ENCODE results near the gene SERGEF.

The SERGEF gene

GRCh38 chr11:17918049-17918605 is 94.7 kb downstream of the SERGEF start:
- no peak overlapping the region for H3K27ac ChIP-seq (ENCODE audit: low read length)
- H3K4me2 ChIP-seq (ENCODE audit: low read depth, low read length), result no peak overlapping the region

GRCh38 chr11:17917556-17917955 is 95.3 kb downstream of the SERGEF start:
- no peak overlapping the region for H3K27ac ChIP-seq (ENCODE audit: low read length)
- no peak overlapping the region for H3K4me2 ChIP-seq (ENCODE audit: low read depth, low read length)

More at GRCh38 chr11:17918049-17918605, 94.7 kb downstream of the SERGEF start:
- no peak for TF ChIP-seq EZH2 (optimal IDR thresholded peaks at IDR 0.05; ENCODE audit: low read depth, low read length)
- H4K20me1 ChIP-seq (ENCODE audit: insufficient read depth, low read length), result no peaks in the 10 kb centered on the region
- H2AFZ ChIP-seq (ENCODE audit: low read length), result no peak overlapping the region
- no peaks in the 10 kb centered on the region for H3K27me3 ChIP-seq (replicated peaks; ENCODE audit: insufficient read depth, low read length)
- no peak overlapping the region for H3K9ac ChIP-seq (ENCODE audit: low read length)
- no peaks in the 10 kb centered on the region for H3K36me3 ChIP-seq (replicated peaks; ENCODE audit: insufficient read depth, low read length)
- peaks cover 10% of the 10 kb centered on the region for H3K4me1 ChIP-seq (ENCODE audit: low read length)
- no peak for DNase-seq
- H3F3A ChIP-seq (ENCODE audit: insufficient read depth, low read length), result no peaks in the 10 kb centered on the region
- no peaks in the 10 kb centered on the region for H3K79me2 ChIP-seq (ENCODE audit: low read length)
- no peak overlapping the region for H3K4me3 ChIP-seq (ENCODE audit: low read length)
- no peaks in the 10 kb centered on the region for H3K9me2 ChIP-seq (replicated peaks; ENCODE audit: insufficient read depth, low read length)
- H3K9me3 ChIP-seq (replicated peaks; ENCODE audit: insufficient read depth, low read length), result no peaks in the 10 kb centered on the region

GRCh38 chr11:17915500-17916143 is 97.2 kb downstream of the SERGEF start:
- Histone ChIP-seq H2AFZ (ENCODE audit: low read length) (no peak overlapping the region), H3K9ac (ENCODE audit: low read length) (no peak overlapping the region), H3K27ac (ENCODE audit: low read length) (no peak overlapping the region), H4K20me1 (ENCODE audit: insufficient read depth, low read length) (no peaks in the 10 kb centered on the region), H3K4me3 (ENCODE audit: low read length) (no peak overlapping the region), H3K9me3 (replicated peaks; ENCODE audit: insufficient read depth, low read length) (no peaks in the 10 kb centered on the region), H3K79me2 (ENCODE audit: low read length) (no peaks in the 10 kb centered on the region), H3K27me3 (replicated peaks; ENCODE audit: insufficient read depth, low read length) (no peaks in the 10 kb centered on the region), H3K4me1 (ENCODE audit: low read length) (no peaks in the 10 kb centered on the region), H3K36me3 (replicated peaks; ENCODE audit: insufficient read depth, low read length) (no peaks in the 10 kb centered on the region), H3F3A (ENCODE audit: insufficient read depth, low read length) (no peaks in the 10 kb centered on the region), H3K9me2 (replicated peaks; ENCODE audit: insufficient read depth, low read length) (no peaks in the 10 kb centered on the region), H3K4me2 (ENCODE audit: low read depth, low read length) (no peak overlapping the region)
- DNase-seq, result no peak
- TF ChIP-seq CTCF (IDR thresholded peaks at IDR 0.05; ENCODE audit: low read length) (no peak), EZH2phosphoT487 (IDR thresholded peaks at IDR 0.05; ENCODE audit: low read length) (no peak), EZH2 (optimal IDR thresholded peaks at IDR 0.05; ENCODE audit: low read depth, low read length) (no peak)

More at GRCh38 chr11:17917556-17917955, 95.3 kb downstream of the SERGEF start:
- no peaks in the 10 kb centered on the region for H3K79me2 ChIP-seq (ENCODE audit: low read length)
- no peak overlapping the region for H2AFZ ChIP-seq (ENCODE audit: low read length)
- H3K9ac ChIP-seq (ENCODE audit: low read length), result no peak overlapping the region
- no peaks in the 10 kb centered on the region for H3K36me3 ChIP-seq (replicated peaks; ENCODE audit: insufficient read depth, low read length)
- H3K9me2 ChIP-seq (replicated peaks; ENCODE audit: insufficient read depth, low read length), result no peaks in the 10 kb centered on the region
- TF ChIP-seq CTCF (IDR thresholded peaks at IDR 0.05; ENCODE audit: low read length) (no peak), EZH2 (optimal IDR thresholded peaks at IDR 0.05; ENCODE audit: low read depth, low read length) (no peak), EZH2phosphoT487 (IDR thresholded peaks at IDR 0.05; ENCODE audit: low read length) (no peak)
- no peak overlapping the region for H3K4me3 ChIP-seq (ENCODE audit: low read length)
- peaks cover 7% of the 10 kb centered on the region for H3K4me1 ChIP-seq (ENCODE audit: low read length)
- DNase-seq, result no peak
- no peaks in the 10 kb centered on the region for H3F3A ChIP-seq (ENCODE audit: insufficient read depth, low read length)
- H4K20me1 ChIP-seq (ENCODE audit: insufficient read depth, low read length), result no peaks in the 10 kb centered on the region
- no peaks in the 10 kb centered on the region for H3K27me3 ChIP-seq (replicated peaks; ENCODE audit: insufficient read depth, low read length)
- no peaks in the 10 kb centered on the region for H3K9me3 ChIP-seq (replicated peaks; ENCODE audit: insufficient read depth, low read length)

- H3K79me2 ChIP-seq (ENCODE audit: low read length), result no peaks in the 10 kb centered on the region
- H3K4me2 ChIP-seq (ENCODE audit: low read depth, low read length), result no peak overlapping the region
- H3K9ac ChIP-seq (ENCODE audit: low read length), result no peak overlapping the region
- H3K36me3 ChIP-seq (replicated peaks; ENCODE audit: insufficient read depth, low read length), result no peaks in the 10 kb centered on the region
- no peak for TF ChIP-seq EZH2 (optimal IDR thresholded peaks at IDR 0.05; ENCODE audit: low read depth, low read length)
- no peak for TF ChIP-seq CTCF (IDR thresholded peaks at IDR 0.05; ENCODE audit: low read length)
- TF ChIP-seq EZH2phosphoT487 (IDR thresholded peaks at IDR 0.05; ENCODE audit: low read length), result no peak
- H3K27ac ChIP-seq (ENCODE audit: low read length), result no peak overlapping the region
- H3K9me3 ChIP-seq (replicated peaks; ENCODE audit: insufficient read depth, low read length), result no peaks in the 10 kb centered on the region
- H3K4me3 ChIP-seq (ENCODE audit: low read length), result no peak overlapping the region
- H3K9me2 ChIP-seq (replicated peaks; ENCODE audit: insufficient read depth, low read length), result no peaks in the 10 kb centered on the region
- H3K27me3 ChIP-seq (replicated peaks; ENCODE audit: insufficient read depth, low read length), result no peaks in the 10 kb centered on the region
- no peaks in the 10 kb centered on the region for H3F3A ChIP-seq (ENCODE audit: insufficient read depth, low read length)
- no peak overlapping the region for H2AFZ ChIP-seq (ENCODE audit: low read length)
- H4K20me1 ChIP-seq (ENCODE audit: insufficient read depth, low read length), result no peaks in the 10 kb centered on the region
- no peaks in the 10 kb centered on the region for H3K4me1 ChIP-seq (ENCODE audit: low read length)
- no peak for DNase-seq
Measured at GRCh38 chr11:17914957-17915356, 97.9 kb downstream of the SERGEF start.
